ENCODE results near the gene PRR36. TPM values are rescaled to one million over a fixed set of nuclear protein-coding genes. Genes with fewer than 3 reads are reported as not detected.

PRR36 gene
- total RNA-seq, 1 donor from 2014 or later, result 37.4 TPM

DNA sequence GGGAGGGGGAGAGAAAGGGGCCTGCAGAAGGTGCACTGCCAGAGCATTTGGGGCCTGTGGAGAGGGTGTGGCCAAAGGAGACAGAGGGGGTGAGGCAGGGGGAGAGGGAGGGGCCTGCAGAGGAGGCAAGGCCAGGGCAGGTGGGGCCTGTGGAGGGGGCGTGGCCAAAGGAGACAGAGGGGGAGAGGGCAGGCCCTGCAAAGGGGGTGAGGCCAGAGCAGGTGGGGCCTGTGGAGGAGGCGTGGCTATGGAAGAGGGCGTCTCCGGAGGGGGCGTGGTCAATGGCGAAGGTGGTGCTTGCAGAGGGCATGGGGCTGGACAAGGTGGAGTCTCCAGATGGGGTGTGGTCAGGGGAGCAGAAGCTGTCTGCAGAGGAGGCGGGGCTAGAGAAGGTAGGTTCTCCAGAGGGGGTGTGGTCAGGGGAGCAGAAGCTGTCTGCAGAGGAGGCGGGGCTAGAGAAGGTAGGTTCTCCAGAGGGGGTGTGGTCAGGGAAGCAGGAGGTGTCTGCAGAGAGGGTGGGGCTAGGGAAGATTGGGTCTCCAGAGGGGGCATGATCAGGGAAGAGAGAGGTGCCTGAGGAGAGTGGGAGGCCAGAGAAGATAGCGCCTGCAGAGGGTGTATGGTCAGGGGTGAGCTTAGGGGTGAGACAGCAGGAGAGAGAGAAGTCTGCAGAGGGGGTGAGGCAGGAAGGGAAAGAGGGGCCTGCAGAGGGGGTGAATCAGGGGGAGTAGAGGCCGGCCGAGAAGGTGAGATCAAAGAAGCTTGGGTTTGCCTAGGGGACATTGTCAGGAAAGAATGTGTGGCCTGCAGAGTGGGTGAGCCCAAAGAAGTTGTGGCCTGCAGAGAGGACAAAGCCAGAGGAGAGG is 3.4 kb downstream of the PRR36 start:
- DNase-seq (ENCODE audit: low spot score, unreplicated experiment), result no peak
- peak overlapping the region; percentile 64 for H3K4me3 Mint-ChIP-seq (ENCODE audit: low read depth)
- peak overlapping the region; percentile 46 for H3K27ac Mint-ChIP-seq
- H3K27me3 Mint-ChIP-seq, result peaks cover 11% of the 10 kb centered on the region
- H3K4me1 Mint-ChIP-seq (ENCODE audit: low read depth), result peaks cover 8% of the 10 kb centered on the region
- H3K9me3 Mint-ChIP-seq (ENCODE audit: low read depth), result peaks cover 2% of the 10 kb centered on the region
- H3K36me3 Mint-ChIP-seq (ENCODE audit: insufficient read depth), result peaks cover 12% of the 10 kb centered on the region
- TF ChIP-seq, protein P1, sequence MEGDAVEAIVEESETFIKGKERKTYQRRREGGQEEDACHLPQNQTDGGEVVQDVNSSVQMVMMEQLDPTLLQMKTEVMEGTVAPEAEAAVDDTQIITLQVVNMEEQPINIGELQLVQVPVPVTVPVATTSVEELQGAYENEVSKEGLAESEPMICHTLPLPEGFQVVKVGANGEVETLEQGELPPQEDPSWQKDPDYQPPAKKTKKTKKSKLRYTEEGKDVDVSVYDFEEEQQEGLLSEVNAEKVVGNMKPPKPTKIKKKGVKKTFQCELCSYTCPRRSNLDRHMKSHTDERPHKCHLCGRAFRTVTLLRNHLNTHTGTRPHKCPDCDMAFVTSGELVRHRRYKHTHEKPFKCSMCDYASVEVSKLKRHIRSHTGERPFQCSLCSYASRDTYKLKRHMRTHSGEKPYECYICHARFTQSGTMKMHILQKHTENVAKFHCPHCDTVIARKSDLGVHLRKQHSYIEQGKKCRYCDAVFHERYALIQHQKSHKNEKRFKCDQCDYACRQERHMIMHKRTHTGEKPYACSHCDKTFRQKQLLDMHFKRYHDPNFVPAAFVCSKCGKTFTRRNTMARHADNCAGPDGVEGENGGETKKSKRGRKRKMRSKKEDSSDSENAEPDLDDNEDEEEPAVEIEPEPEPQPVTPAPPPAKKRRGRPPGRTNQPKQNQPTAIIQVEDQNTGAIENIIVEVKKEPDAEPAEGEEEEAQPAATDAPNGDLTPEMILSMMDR (IDR thresholded peaks at IDR 0.05; ENCODE audit: unreplicated experiment), result no peak

DNA sequence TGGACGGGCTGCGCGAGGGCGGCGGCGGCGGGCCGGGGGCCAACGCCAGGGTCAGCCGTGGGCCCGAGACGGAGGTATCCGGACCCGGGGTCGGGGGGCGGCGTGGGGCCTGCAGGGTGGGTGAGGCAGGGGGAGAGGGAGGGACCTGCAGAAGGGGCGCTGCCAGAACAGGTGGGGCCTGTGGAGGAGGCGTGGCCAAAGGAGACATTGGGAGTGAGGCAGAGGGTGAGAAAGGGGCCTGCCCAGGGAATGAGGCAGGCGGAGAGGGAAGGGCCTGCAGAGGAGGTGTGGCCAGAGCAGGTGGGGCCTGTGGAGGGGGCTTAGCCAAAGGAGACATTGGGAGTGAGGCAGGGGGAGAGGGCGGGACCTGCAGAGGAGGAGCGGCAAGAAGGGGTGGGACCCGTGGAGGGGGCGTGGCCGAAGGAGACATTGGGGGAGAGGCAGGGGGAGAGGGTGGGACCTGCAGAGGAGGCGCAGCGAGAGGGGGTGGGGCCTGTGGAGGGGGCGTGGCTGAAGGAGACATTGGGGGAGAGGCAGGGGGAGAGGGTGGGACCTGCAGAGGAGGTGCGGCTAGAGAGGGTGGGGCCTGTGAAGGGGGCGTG is 4.2 kb downstream of the PRR36 start:
- Mint-ChIP-seq H3K4me3 (ENCODE audit: low read depth) (no peak overlapping the region), H3K9me3 (ENCODE audit: low read depth) (peaks cover 2% of the 10 kb centered on the region), H3K4me1 (ENCODE audit: low read depth) (peaks cover 8% of the 10 kb centered on the region), H3K36me3 (ENCODE audit: insufficient read depth) (peaks cover 12% of the 10 kb centered on the region), H3K27ac (no peak overlapping the region), H3K27me3 (peaks cover 18% of the 10 kb centered on the region)
- DNase-seq (ENCODE audit: low spot score, unreplicated experiment), result no peak
- TF ChIP-seq, protein P1 (IDR thresholded peaks at IDR 0.05; ENCODE audit: unreplicated experiment), result no peak

DNA sequence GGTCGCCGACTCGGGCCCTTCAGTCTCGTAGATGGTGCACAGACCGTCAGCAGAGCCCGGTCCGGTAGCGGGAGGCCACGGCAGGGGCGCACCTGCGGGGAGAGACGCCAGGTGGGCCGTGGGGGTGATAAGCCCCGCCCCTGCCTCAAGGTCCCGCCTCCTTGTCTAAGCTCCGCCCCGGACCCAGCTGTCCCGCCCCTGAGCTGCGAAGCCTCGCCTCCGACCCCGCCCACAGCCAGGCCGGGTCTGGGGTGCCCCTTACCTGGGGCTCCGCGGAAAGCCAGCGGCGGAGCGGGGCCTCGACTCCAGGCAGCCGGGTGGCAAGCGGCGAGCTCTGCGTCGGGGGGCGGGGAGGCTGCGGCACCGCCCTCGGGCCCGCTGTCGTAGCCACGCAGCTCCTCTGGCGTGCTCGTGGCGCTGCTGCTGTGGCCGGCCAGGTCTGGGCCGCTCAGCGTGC is 4.7 kb downstream of the PRR36 start:
- H3K9me3 Mint-ChIP-seq (ENCODE audit: low read depth), result peaks cover 2% of the 10 kb centered on the region
- TF ChIP-seq, protein P1 (IDR thresholded peaks at IDR 0.05; ENCODE audit: unreplicated experiment), result peak; percentile 20
- H3K36me3 Mint-ChIP-seq (ENCODE audit: insufficient read depth), result peaks cover 12% of the 10 kb centered on the region
- H3K27me3 Mint-ChIP-seq, result peaks cover 24% of the 10 kb centered on the region
- no peak overlapping the region for H3K27ac Mint-ChIP-seq
- no peak for DNase-seq (ENCODE audit: low spot score, unreplicated experiment)
- no peak overlapping the region for H3K4me3 Mint-ChIP-seq (ENCODE audit: low read depth)
- peaks cover 9% of the 10 kb centered on the region for H3K4me1 Mint-ChIP-seq (ENCODE audit: low read depth)

DNA sequence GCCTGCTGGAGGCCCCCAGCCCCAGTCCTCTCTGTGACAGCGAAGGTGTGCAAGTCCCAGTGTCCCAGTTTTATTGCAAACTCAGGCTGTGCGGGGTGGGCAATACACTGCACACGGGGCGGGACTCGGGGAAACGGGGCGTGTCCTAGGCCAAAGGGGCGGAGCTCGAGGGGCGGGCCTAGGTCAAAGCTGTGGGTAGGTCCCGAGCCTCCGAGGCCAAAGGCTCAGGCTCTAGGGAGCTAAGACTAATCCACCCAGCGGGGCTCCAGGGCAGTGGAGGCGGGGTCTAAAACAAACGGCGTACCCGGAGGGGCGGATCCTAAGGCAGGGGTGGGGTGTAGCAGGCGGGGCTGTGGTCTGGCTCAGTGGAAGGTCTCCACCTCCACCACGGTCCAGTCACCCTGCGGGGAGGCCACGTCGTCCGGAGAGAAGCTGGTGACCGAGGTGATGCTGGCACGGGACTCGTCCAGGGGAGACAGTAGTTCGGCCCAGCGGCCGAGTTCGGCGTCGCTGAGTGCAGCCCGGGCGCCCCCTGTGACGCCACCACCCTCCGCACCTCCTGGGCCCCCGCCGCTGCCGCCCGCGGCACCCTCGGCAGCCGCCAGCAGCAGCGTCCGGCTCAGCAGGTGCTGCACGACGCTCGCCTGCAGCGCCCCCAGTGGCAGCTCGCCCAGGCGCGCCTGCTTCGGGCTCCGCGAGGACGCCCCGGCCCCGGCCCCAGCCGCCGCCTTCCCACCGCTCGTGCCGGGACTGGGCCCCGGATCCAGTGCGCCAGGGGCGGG is 5.3 kb downstream of the PRR36 start:
- TF ChIP-seq, protein P1 (IDR thresholded peaks at IDR 0.05; ENCODE audit: unreplicated experiment), result peak; percentile 90
- H3K27me3 Mint-ChIP-seq, result peaks cover 29% of the 10 kb centered on the region
- H3K36me3 Mint-ChIP-seq (ENCODE audit: insufficient read depth), result peaks cover 12% of the 10 kb centered on the region
- no peak overlapping the region for H3K27ac Mint-ChIP-seq
- H3K9me3 Mint-ChIP-seq (ENCODE audit: low read depth), result peaks cover 2% of the 10 kb centered on the region
- H3K4me3 Mint-ChIP-seq (ENCODE audit: low read depth), result no peak overlapping the region
- peaks cover 9% of the 10 kb centered on the region for H3K4me1 Mint-ChIP-seq (ENCODE audit: low read depth)
- DNase-seq (ENCODE audit: low spot score, unreplicated experiment), result peak; percentile 64

DNA sequence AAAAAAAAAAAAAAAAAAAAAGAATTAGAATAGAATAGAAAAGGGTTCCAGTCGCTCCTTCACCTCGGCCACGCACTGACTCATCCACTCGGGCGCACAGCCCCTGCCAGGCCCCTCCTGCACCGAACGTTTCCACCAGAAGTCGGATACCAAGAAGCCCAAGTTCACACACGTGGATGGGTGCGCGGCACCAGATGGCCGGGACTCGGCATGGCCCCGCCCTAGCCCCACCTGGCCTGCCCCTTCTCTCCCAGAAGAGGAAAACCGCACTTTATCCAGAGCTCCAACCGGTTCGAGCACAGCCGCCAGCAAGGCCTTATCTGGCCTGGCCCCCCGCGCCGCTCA is 5.9 kb downstream of the PRR36 start:
- H3K4me1 Mint-ChIP-seq (ENCODE audit: low read depth), result peaks cover 9% of the 10 kb centered on the region
- peaks cover 2% of the 10 kb centered on the region for H3K9me3 Mint-ChIP-seq (ENCODE audit: low read depth)
- H3K27ac Mint-ChIP-seq, result no peak overlapping the region
- peaks cover 33% of the 10 kb centered on the region for H3K27me3 Mint-ChIP-seq
- peaks cover 12% of the 10 kb centered on the region for H3K36me3 Mint-ChIP-seq (ENCODE audit: insufficient read depth)
- H3K4me3 Mint-ChIP-seq (ENCODE audit: low read depth), result peak overlapping the region; percentile 29
- no peak for DNase-seq (ENCODE audit: low spot score, unreplicated experiment)
- TF ChIP-seq, protein P1 (IDR thresholded peaks at IDR 0.05; ENCODE audit: unreplicated experiment), result no peak
